ENCODE data around the gene KIRREL3. TPM values are rescaled to one million over a fixed set of nuclear protein-coding genes. Genes with fewer than 3 reads are reported as not detected.

Gene KIRREL3
- total and polyA plus RNA-seq, 8 donors: 0.06 to 1.1 (median 0.26) TPM; not detected in 2

- Histone ChIP-seq H3K4me1 (no peaks in the 10 kb centered on the region), H3K9me3 (no peaks in the 10 kb centered on the region), H3K4me3 (no peak overlapping the region), H3K27ac (no peak overlapping the region), H3K36me3 (no peaks in the 10 kb centered on the region), H3K27me3 (no peaks in the 10 kb centered on the region)
- no peak for DNase-seq
- TF ChIP-seq CTCF (IDR thresholded peaks at IDR 0.05): no peak
- no peak for FAIRE-seq
- ATAC-seq: no peak
- intact Hi-C loops (cut with DNase I): no loop called here
- 55 to 69% methylated on average over 10 of the region's 10 CpGs for WGBS, 2 donors
Measured at GRCh38 chr11:126790550-126791081, 210.0 kb downstream of the KIRREL3 start.

- no peak for ATAC-seq
- DNase-seq: no peak
- no peaks in the 10 kb centered on the region for H3K27me3 ChIP-seq
- no peaks in the 10 kb centered on the region for H3K36me3 ChIP-seq
- TF ChIP-seq CTCF (IDR thresholded peaks at IDR 0.05): no peak
- WGBS, 2 donors: 63 to 67% methylated on average over 2 of the region's 2 CpGs
- no peaks in the 10 kb centered on the region for H3K9me3 ChIP-seq
- no peak overlapping the region for H3K27ac ChIP-seq
- no peak for FAIRE-seq
- intact Hi-C loops (cut with DNase I): no loop called here
- H3K4me1 ChIP-seq: no peaks in the 10 kb centered on the region
- H3K4me3 ChIP-seq: no peak overlapping the region
Measured at GRCh38 chr11:126782810-126783209, 217.8 kb downstream of the KIRREL3 start.

- no peaks in the 10 kb centered on the region for H3K27me3 ChIP-seq
- no peak for DNase-seq
- no peaks in the 10 kb centered on the region for H3K9me3 ChIP-seq
- 69 to 70% methylated on average over 5 of the region's 5 CpGs for WGBS, 2 donors
- H3K4me1 ChIP-seq: no peaks in the 10 kb centered on the region
- ATAC-seq: no peak
- intact Hi-C loops (cut with DNase I): no loop called here
- no peaks in the 10 kb centered on the region for H3K36me3 ChIP-seq
- H3K4me3 ChIP-seq: no peak overlapping the region
- no peak overlapping the region for H3K27ac ChIP-seq
- no peak for FAIRE-seq
- no peak for TF ChIP-seq CTCF (IDR thresholded peaks at IDR 0.05)
Measured at GRCh38 chr11:126781942-126782341, 218.6 kb downstream of the KIRREL3 start.

GRCh38 chr11:126776119-126776518 is 224.5 kb downstream of the KIRREL3 start:
- Histone ChIP-seq H3K9me3 (no peaks in the 10 kb centered on the region), H3K27me3 (no peaks in the 10 kb centered on the region), H3K4me3 (no peak overlapping the region), H3K36me3 (no peaks in the 10 kb centered on the region), H3K27ac (no peak overlapping the region), H3K4me1 (no peaks in the 10 kb centered on the region)
- peak; percentile 78 to 99 (median 98) for ATAC-seq
- WGBS, 2 donors: 33 to 35% methylated on average over 3 of the region's 3 CpGs
- FAIRE-seq: no peak
- intact Hi-C loops (cut with DNase I): no loop called here
- no peak for TF ChIP-seq CTCF (IDR thresholded peaks at IDR 0.05)
- peak in 4 of 6 donors; percentile 39 to 72 (median 62) for DNase-seq

- no peak for TF ChIP-seq CTCF (IDR thresholded peaks at IDR 0.05)
- Histone ChIP-seq H3K9me3 (no peaks in the 10 kb centered on the region), H3K27me3 (no peaks in the 10 kb centered on the region), H3K36me3 (no peaks in the 10 kb centered on the region), H3K4me1 (no peaks in the 10 kb centered on the region), H3K4me3 (no peak overlapping the region), H3K27ac (no peak overlapping the region)
- WGBS, 2 donors: 59 to 76% methylated on average over 8 of the region's 8 CpGs
- intact Hi-C loops (cut with DNase I): no loop called here
- ATAC-seq (no peak), FAIRE-seq (no peak), DNase-seq (no peak)
Measured at GRCh38 chr11:126772267-126772666, 228.3 kb downstream of the KIRREL3 start.

Measured in pancreas (tissue), 10 donors.